ENCODE measurements around the gene CTNNA2.

GRCh38 chr2:80164375-80164774 is 651.5 kb downstream of the CTNNA2 start:
- TF ChIP-seq CTCF (IDR thresholded peaks at IDR 0.05) (no peak), POLR2A (IDR thresholded peaks at IDR 0.05) (no peak)
